Measurements from ENCODE around the gene C11orf68.

Gene C11orf68

DNA sequence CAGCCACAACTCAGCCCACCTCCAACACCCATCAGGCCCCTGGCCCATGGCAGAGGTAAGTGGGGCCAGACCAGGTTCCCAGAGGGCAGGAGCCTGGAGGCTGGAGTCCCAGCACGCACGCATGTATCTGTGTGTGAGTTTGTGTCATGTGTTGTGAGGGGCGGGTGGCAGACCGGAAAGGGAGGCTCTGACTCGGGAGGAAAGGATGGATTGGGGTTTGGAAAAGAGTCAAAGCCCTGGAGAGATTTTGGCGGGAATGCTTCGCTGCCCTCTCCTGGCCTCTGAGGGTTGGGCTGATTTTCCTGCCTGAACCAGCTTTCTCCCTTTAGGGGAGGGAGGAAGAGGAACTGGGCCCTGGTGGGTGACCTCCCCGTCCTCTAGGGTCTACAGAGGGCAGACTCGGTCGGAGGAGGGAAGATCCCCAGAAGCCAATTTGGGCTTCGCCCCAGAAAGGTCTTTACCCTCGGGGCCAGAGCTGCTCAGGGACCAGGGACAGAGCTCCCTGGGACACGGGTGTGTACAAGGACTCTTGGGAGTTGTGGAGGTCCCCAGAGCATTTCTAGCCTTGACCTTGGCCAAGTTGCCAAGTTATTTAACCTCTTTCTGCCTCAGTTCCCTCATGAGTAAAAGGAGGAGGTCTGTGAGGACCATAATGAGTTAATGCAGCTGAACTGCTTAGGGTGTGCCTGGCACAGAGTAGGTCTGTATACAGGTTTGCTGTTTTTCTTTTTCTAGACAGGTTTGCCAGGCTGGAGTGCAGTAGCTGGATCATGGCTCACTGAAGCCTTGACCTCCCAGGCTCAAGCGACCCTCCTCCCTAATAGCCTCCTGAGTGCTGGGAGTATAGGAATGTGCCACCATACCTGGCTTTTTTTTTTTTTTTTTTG lies 6.9 kb downstream of the C11orf68 start (continued):
- no peak for TF ChIP-seq KLF8 (tag by site-specific recombination; IDR thresholded peaks at IDR 0.05)
- TF ChIP-seq ZNF792 (tag by site-specific recombination; IDR thresholded peaks at IDR 0.05): no peak
- TF ChIP-seq ZNF133 (tag by site-specific recombination; IDR thresholded peaks at IDR 0.05): no peak
- TF ChIP-seq ZNF335 (tag by site-specific recombination; conservative IDR thresholded peaks at IDR 0.05): peak; percentile 31
- no peak for TF ChIP-seq KLF10 (tag by site-specific recombination; IDR thresholded peaks at IDR 0.05)
- peak; percentile 97 for TF ChIP-seq WT1 (tag by site-specific recombination; IDR thresholded peaks at IDR 0.05)
- no peak for TF ChIP-seq ZNF544 (tag by site-specific recombination; IDR thresholded peaks at IDR 0.05)
- TF ChIP-seq ZNF354C (tag by site-specific recombination; IDR thresholded peaks at IDR 0.05; ENCODE audit: borderline replicate concordance, low read depth): no peak
- no peak for TF ChIP-seq FEZF1 (tag by site-specific recombination; IDR thresholded peaks at IDR 0.05)
- TF ChIP-seq, protein P1, sequence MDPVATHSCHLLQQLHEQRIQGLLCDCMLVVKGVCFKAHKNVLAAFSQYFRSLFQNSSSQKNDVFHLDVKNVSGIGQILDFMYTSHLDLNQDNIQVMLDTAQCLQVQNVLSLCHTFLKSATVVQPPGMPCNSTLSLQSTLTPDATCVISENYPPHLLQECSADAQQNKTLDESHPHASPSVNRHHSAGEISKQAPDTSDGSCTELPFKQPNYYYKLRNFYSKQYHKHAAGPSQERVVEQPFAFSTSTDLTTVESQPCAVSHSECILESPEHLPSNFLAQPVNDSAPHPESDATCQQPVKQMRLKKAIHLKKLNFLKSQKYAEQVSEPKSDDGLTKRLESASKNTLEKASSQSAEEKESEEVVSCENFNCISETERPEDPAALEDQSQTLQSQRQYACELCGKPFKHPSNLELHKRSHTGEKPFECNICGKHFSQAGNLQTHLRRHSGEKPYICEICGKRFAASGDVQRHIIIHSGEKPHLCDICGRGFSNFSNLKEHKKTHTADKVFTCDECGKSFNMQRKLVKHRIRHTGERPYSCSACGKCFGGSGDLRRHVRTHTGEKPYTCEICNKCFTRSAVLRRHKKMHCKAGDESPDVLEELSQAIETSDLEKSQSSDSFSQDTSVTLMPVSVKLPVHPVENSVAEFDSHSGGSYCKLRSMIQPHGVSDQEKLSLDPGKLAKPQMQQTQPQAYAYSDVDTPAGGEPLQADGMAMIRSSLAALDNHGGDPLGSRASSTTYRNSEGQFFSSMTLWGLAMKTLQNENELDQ (tag by site-specific recombination; IDR thresholded peaks at IDR 0.05; ENCODE audit: low read depth): no peak
- no peak for TF ChIP-seq HOXA7 (CRISPR knock-in tag; IDR thresholded peaks at IDR 0.05; ENCODE audit: borderline replicate concordance)
- TF ChIP-seq ZBTB8A (tag by site-specific recombination; IDR thresholded peaks at IDR 0.05): no peak
- no peak for TF ChIP-seq ZBTB21 (tag by site-specific recombination; IDR thresholded peaks at IDR 0.05)
- TF ChIP-seq, protein P2, sequence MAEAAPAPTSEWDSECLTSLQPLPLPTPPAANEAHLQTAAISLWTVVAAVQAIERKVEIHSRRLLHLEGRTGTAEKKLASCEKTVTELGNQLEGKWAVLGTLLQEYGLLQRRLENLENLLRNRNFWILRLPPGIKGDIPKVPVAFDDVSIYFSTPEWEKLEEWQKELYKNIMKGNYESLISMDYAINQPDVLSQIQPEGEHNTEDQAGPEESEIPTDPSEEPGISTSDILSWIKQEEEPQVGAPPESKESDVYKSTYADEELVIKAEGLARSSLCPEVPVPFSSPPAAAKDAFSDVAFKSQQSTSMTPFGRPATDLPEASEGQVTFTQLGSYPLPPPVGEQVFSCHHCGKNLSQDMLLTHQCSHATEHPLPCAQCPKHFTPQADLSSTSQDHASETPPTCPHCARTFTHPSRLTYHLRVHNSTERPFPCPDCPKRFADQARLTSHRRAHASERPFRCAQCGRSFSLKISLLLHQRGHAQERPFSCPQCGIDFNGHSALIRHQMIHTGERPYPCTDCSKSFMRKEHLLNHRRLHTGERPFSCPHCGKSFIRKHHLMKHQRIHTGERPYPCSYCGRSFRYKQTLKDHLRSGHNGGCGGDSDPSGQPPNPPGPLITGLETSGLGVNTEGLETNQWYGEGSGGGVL (tag by site-specific recombination; IDR thresholded peaks at IDR 0.05): peak; percentile 45
- TF ChIP-seq ZBTB48 (tag by site-specific recombination; IDR thresholded peaks at IDR 0.05): peak; percentile 72
- TF ChIP-seq ZNF654 (tag by site-specific recombination; IDR thresholded peaks at IDR 0.05; ENCODE audit: low read depth): peak; percentile 50
- peak; percentile 72 for TF ChIP-seq REST (tag by site-specific recombination; IDR thresholded peaks at IDR 0.05)
- TF ChIP-seq ZNF747 (tag by site-specific recombination; IDR thresholded peaks at IDR 0.05): no peak
- no peak for TF ChIP-seq ZNF626 (tag by site-specific recombination; IDR thresholded peaks at IDR 0.05)
- peak; percentile 13; the same call in 1 of the 2 replicates for TF ChIP-seq ZBTB20 (tag by site-specific recombination; IDR thresholded peaks at IDR 0.05)
- no peak for TF ChIP-seq ZNF121 (tag by site-specific recombination; IDR thresholded peaks at IDR 0.05)
- TF ChIP-seq, protein P3, sequence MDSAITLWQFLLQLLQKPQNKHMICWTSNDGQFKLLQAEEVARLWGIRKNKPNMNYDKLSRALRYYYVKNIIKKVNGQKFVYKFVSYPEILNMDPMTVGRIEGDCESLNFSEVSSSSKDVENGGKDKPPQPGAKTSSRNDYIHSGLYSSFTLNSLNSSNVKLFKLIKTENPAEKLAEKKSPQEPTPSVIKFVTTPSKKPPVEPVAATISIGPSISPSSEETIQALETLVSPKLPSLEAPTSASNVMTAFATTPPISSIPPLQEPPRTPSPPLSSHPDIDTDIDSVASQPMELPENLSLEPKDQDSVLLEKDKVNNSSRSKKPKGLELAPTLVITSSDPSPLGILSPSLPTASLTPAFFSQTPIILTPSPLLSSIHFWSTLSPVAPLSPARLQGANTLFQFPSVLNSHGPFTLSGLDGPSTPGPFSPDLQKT (IDR thresholded peaks at IDR 0.05; ENCODE audit: borderline replicate concordance, low read depth, low read length): no peak
- no peak for TF ChIP-seq BCL11A (tag by site-specific recombination; IDR thresholded peaks at IDR 0.05; ENCODE audit: low read depth)
- no peak for TF ChIP-seq ZNF138 (tag by site-specific recombination; IDR thresholded peaks at IDR 0.05; ENCODE audit: borderline replicate concordance)
- TF ChIP-seq HOXC10 (CRISPR knock-in tag; IDR thresholded peaks at IDR 0.05): no peak
- TF ChIP-seq ZNF571 (tag by site-specific recombination; IDR thresholded peaks at IDR 0.05): no peak
- TF ChIP-seq ZSCAN16 (tag by site-specific recombination; IDR thresholded peaks at IDR 0.05): no peak
- TF ChIP-seq PRDM6 (tag by site-specific recombination; IDR thresholded peaks at IDR 0.05): no peak
- no peak for TF ChIP-seq ZNF76 (tag by site-specific recombination; IDR thresholded peaks at IDR 0.05; ENCODE audit: borderline replicate concordance, low read depth)
- TF ChIP-seq ZNF223 (tag by site-specific recombination; IDR thresholded peaks at IDR 0.05): no peak

Measured in HEK293 (cell line).